HEK293 (cell line): ENCODE results near the gene RBMS1.

Source experiments
- CTCF ChIA-PET: fragments of 350-600 bp; formaldehyde crosslinking; extraction: SDS; loops from one replicate; lab custom pipeline; 2021; ENCODE audit warnings: antibody characterized with exemption; lab: Yijun Ruan, JAX
- POLR2A ChIA-PET: fragments of 300-600 bp; formaldehyde crosslinking; extraction: SDS; loops from one replicate; lab custom pipeline; 2020; ENCODE audit warnings: antibody characterized with exemption, inconsistent platforms; lab: Yijun Ruan, JAX
- H3K27ac ChIP-seq: fragments of 200-500 bp; sonication (Bioruptor generic); 2 replicates; pipeline ENCODE4 v1.5.1; 2014; ENCODE audit warnings: low read depth, low read length, control low read depth, inconsistent platforms; ENCODE audit errors: extremely low read depth
- H3K36me3 ChIP-seq, 2 experiments: fragments of 200-500 bp in 1 of 2; sonication (Bioruptor generic) in 1 of 2; 1 replicate in 1 of 2; 2 replicates in 1 of 2; pipeline ENCODE4 v1.5.1; 2014 to 2017; ENCODE audit warnings: inconsistent platforms in 2 of 2, low read length in 2 of 2; ENCODE audit not compliant: control insufficient read depth in 2 of 2, insufficient read depth in 1 of 2
- H3K4me1 ChIP-seq: fragments of 200-500 bp; sonication (Bioruptor generic); 2 replicates; pipeline ENCODE4 v1.5.1; 2014; ENCODE audit warnings: mild to moderate bottlenecking, low read length, inconsistent platforms; ENCODE audit not compliant: control insufficient read depth, insufficient read depth
- H3K4me3 ChIP-seq: 2 replicates; pipeline ENCODE4 v1.5.1; 2011; ENCODE audit warnings: low read depth, mild to moderate bottlenecking, control low read depth, low read length, moderate library complexity
- H3K9me3 ChIP-seq: fragments of 200-500 bp; sonication (Bioruptor generic); 2 replicates; pipeline ENCODE4 v1.5.1; 2014; ENCODE audit warnings: low read depth, low read length, inconsistent platforms; ENCODE audit not compliant: control insufficient read depth, insufficient read depth
- EGR2 ChIP-seq: fragments of 450-650 bp; formaldehyde crosslinking; IDR thresholded peaks from 2 replicates; pipeline ENCODE4 v1.5.1; 2016; ENCODE audit warnings: low read depth, missing biosample characterization, missing genetic modification characterization
- FEZF1 ChIP-seq: fragments of 450-650 bp; formaldehyde crosslinking; IDR thresholded peaks from 2 replicates; pipeline ENCODE4 v1.5.1; 2016; ENCODE audit warnings: missing biosample characterization, missing genetic modification characterization
- GLI4 ChIP-seq: fragments of 450-650 bp; formaldehyde crosslinking; IDR thresholded peaks from 2 replicates; pipeline ENCODE4 v1.5.1; 2016; ENCODE audit warnings: missing biosample characterization, missing genetic modification characterization
- KLF1 ChIP-seq: fragments of 450-650 bp; formaldehyde crosslinking; IDR thresholded peaks from 2 replicates; pipeline ENCODE4 v1.5.1; 2016; ENCODE audit warnings: missing biosample characterization, missing genetic modification characterization
- PRDM1 ChIP-seq: fragments of 450-650 bp; formaldehyde crosslinking; IDR thresholded peaks from 2 replicates; pipeline ENCODE4; 2016; ENCODE audit warnings: missing biosample characterization, missing genetic modification characterization
- ZBTB11 ChIP-seq: fragments of 450-650 bp; formaldehyde crosslinking; conservative IDR thresholded peaks from 2 replicates; pipeline ENCODE4 v1.5.1; 2016; ENCODE audit warnings: low read depth, missing biosample characterization, missing genetic modification characterization
- ZFHX2 ChIP-seq: fragments of 450-650 bp; formaldehyde crosslinking; conservative IDR thresholded peaks from 2 replicates; pipeline ENCODE4 v1.5.1; 2016; ENCODE audit warnings: missing biosample characterization, missing genetic modification characterization
- ZNF140 ChIP-seq: fragments of 450-650 bp; formaldehyde crosslinking; IDR thresholded peaks from 2 replicates; pipeline ENCODE4 v1.5.1; 2016; ENCODE audit warnings: missing biosample characterization, missing genetic modification characterization
- ZNF239 ChIP-seq: fragments of 450-650 bp; formaldehyde crosslinking; IDR thresholded peaks from 2 replicates; pipeline ENCODE4 v1.5.1; 2016; ENCODE audit warnings: missing biosample characterization, missing genetic modification characterization
- ZNF248 ChIP-seq: fragments of 450-650 bp; formaldehyde crosslinking; IDR thresholded peaks from 2 replicates; pipeline ENCODE4 v1.5.1; 2017; ENCODE audit warnings: missing biosample characterization, missing genetic modification characterization
- ZNF292 ChIP-seq: fragments of 450-650 bp; formaldehyde crosslinking; IDR thresholded peaks from 2 replicates; pipeline ENCODE4 v1.5.1; 2016; ENCODE audit warnings: low read depth, missing biosample characterization, missing genetic modification characterization, borderline replicate concordance
- ZNF433 ChIP-seq: fragments of 450-650 bp; formaldehyde crosslinking; IDR thresholded peaks from 2 replicates; pipeline ENCODE4 v1.5.1; 2016; ENCODE audit warnings: missing biosample characterization, missing genetic modification characterization, low read depth
- ZNF449 ChIP-seq: fragments of 450-650 bp; formaldehyde crosslinking; IDR thresholded peaks from 2 replicates; pipeline ENCODE4 v1.5.1; 2017; ENCODE audit warnings: missing biosample characterization, mild to moderate bottlenecking, missing genetic modification characterization, moderate library complexity
- ZNF473 ChIP-seq: fragments of 450-650 bp; formaldehyde crosslinking; IDR thresholded peaks from 2 replicates; pipeline ENCODE4 v1.5.1; 2017; ENCODE audit warnings: missing biosample characterization, missing genetic modification characterization
- ZNF555 ChIP-seq: fragments of 450-650 bp; formaldehyde crosslinking; conservative IDR thresholded peaks from 2 replicates; pipeline ENCODE4 v1.5.1; 2017; ENCODE audit warnings: missing biosample characterization, mild to moderate bottlenecking, missing genetic modification characterization, inconsistent platforms
- ZNF654 ChIP-seq: fragments of 450-650 bp; formaldehyde crosslinking; IDR thresholded peaks from 2 replicates; pipeline ENCODE4 v1.5.1; 2016; ENCODE audit warnings: low read depth, missing biosample characterization, missing genetic modification characterization
- ZNF660 ChIP-seq: fragments of 450-650 bp; IDR thresholded peaks from 2 replicates; pipeline ENCODE4 v1.5.1; 2018; ENCODE audit warnings: missing biosample characterization, mild to moderate bottlenecking, missing genetic modification characterization
- ZNF707 ChIP-seq: fragments of 450-650 bp; formaldehyde crosslinking; IDR thresholded peaks from 2 replicates; pipeline ENCODE4 v1.5.1; 2016; ENCODE audit warnings: missing biosample characterization, missing genetic modification characterization
- ZNF768 ChIP-seq: fragments of 450-650 bp; formaldehyde crosslinking; IDR thresholded peaks from 2 replicates; pipeline ENCODE4 v1.5.1; 2018; ENCODE audit warnings: missing biosample characterization, mild to moderate bottlenecking, missing genetic modification characterization
- ZNF837 ChIP-seq: fragments of 450-650 bp; formaldehyde crosslinking; IDR thresholded peaks from 2 replicates; pipeline ENCODE4 v1.5.1; 2016; ENCODE audit warnings: missing biosample characterization, missing genetic modification characterization
- TF ChIP-seq, protein P1 (sequence below): fragments of 450-650 bp; formaldehyde crosslinking; IDR thresholded peaks from 2 replicates; pipeline ENCODE4 v1.5.1; 2016; ENCODE audit warnings: missing biosample characterization, missing genetic modification characterization

The RBMS1 gene

DNA sequence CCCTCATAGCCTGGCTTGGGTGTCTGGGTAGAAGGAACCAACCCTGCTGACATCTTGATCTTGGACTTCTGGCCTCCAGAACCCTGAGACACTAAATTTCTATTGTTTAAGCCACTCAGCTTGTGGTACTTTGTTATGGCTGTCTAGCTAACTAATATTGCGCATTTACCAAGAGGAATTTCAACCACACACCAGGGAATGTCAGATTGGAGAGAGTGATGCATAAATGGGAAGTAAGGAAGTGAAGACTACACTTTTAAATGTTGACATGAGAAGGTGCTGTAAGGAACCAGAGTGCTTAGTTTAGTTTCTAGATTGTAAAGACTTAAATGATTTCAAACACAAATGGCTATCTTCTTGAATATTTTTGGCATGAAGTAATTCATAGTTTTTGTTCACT, 194.6 kb downstream of the RBMS1 start:
- no peaks in the 10 kb centered on the region for H3K9me3 ChIP-seq
- no peaks in the 10 kb centered on the region for H3K4me1 ChIP-seq
- peaks cover 5 to 44% of the 10 kb centered on the region in 2 experiments; a peak in 2 of 3 replicates for H3K36me3 ChIP-seq
- ChIA-PET CTCF (no interaction called here), POLR2A (no interaction called here)
- no peak overlapping the region for H3K4me3 ChIP-seq
- no peak overlapping the region for H3K27ac ChIP-seq
- no peak for TF ChIP-seq ZNF654
- TF ChIP-seq FEZF1 (tag by site-specific recombination) = no peak
- no peak for TF ChIP-seq KLF1 (tag by site-specific recombination)
- TF ChIP-seq ZNF239 = no peak
- no peak for TF ChIP-seq ZNF140 (tag by site-specific recombination)
- no peak for TF ChIP-seq ZNF449 (tag by site-specific recombination)
- no peak for TF ChIP-seq ZNF248 (tag by site-specific recombination)

DNA sequence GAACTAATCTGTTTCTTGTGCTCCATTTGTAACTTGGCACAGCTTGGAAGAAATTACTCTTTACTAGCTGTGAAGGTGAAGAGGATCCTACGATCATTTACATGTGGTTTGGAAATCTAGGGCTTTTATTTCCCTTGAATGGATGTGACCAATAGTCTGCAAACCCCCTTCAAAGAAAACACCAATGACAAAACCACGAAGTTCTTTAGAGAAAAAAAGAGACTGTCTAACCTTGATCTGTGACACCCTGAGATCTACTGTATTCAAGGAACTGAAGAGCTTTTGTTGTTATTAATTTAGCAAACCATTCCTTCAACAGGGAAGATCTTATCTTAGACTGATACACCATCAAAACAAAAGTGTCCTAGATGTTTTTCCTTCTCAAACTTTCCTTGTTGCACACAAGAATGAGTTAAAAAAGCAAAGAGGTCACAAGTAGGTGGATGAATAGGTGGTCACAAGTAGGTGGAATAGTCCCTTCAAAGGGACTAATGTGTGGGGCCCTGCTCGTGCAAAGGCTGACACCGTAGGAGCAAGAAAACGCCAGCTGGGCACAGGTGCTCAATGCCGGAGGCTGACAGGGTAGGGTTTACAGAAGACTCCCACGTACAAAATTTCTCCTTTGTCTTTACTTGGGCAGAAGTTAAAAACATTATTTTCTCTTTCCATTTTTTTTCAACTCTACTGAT, 197.9 kb downstream of the RBMS1 start:
- H3K4me1 ChIP-seq = peaks cover 4% of the 10 kb centered on the region; the same call in 1 of the 2 replicates
- H3K27ac ChIP-seq = no peak overlapping the region
- H3K4me3 ChIP-seq = no peak overlapping the region
- H3K36me3 ChIP-seq = peaks cover 0 to 36% of the 10 kb centered on the region in 2 experiments; a peak in 1 of 3 replicates
- ChIA-PET CTCF (no interaction called here), POLR2A (no interaction called here)
- H3K9me3 ChIP-seq = no peaks in the 10 kb centered on the region
- TF ChIP-seq ZNF555 (tag by site-specific recombination) (no peak), GLI4 (tag by site-specific recombination) (no peak), EGR2 (tag by site-specific recombination) (peak; percentile 87), ZNF473 (tag by site-specific recombination) (no peak), ZNF292 (tag by site-specific recombination) (no peak), ZNF707 (no peak), ZNF768 (tag by site-specific recombination) (no peak), ZFHX2 (tag by site-specific recombination) (peak; percentile 72)

GRCh38 chr2:160294889-160295288, 198.7 kb downstream of the RBMS1 start:
- H3K9me3 ChIP-seq = no peaks in the 10 kb centered on the region
- peaks cover 10% of the 10 kb centered on the region for H3K4me1 ChIP-seq
- H3K36me3 ChIP-seq = peaks cover 0 to 30% of the 10 kb centered on the region in 2 experiments; a peak in 1 of 3 replicates
- no peak for TF ChIP-seq ZNF660 (tag by site-specific recombination)
- TF ChIP-seq, protein P1, sequence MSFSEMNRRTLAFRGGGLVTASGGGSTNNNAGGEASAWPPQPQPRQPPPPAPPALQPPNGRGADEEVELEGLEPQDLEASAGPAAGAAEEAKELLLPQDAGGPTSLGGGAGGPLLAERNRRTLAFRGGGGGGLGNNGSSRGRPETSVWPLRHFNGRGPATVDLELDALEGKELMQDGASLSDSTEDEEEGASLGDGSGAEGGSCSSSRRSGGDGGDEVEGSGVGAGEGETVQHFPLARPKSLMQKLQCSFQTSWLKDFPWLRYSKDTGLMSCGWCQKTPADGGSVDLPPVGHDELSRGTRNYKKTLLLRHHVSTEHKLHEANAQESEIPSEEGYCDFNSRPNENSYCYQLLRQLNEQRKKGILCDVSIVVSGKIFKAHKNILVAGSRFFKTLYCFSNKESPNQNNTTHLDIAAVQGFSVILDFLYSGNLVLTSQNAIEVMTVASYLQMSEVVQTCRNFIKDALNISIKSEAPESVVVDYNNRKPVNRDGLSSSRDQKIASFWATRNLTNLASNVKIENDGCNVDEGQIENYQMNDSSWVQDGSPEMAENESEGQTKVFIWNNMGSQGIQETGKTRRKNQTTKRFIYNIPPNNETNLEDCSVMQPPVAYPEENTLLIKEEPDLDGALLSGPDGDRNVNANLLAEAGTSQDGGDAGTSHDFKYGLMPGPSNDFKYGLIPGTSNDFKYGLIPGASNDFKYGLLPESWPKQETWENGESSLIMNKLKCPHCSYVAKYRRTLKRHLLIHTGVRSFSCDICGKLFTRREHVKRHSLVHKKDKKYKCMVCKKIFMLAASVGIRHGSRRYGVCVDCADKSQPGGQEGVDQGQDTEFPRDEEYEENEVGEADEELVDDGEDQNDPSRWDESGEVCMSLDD = no peak
- TF ChIP-seq ZNF837 = no peak
- TF ChIP-seq ZNF433 (tag by site-specific recombination) = no peak
- no peak for TF ChIP-seq ZBTB11 (tag by site-specific recombination)
- TF ChIP-seq PRDM1 (tag by site-specific recombination) = no peak
- H3K4me3 ChIP-seq = no peak overlapping the region
- CTCF ChIA-PET = interaction anchor here (0.6 kb wide), 1 partner anchor 980 kb away, joined by 3 read pairs; no protein-coding TSS in a partner anchor
- no peak overlapping the region for H3K27ac ChIP-seq
- POLR2A ChIA-PET = no interaction called here
